Measurements from ENCODE around the gene ZNF681. TPM values are rescaled to one million over a fixed set of nuclear protein-coding genes. Genes with fewer than 3 reads are reported as not detected.
"Not testable (repeated sequence)": the region's sequence is repeated elsewhere in the genome, so short reads cannot be mapped to it uniquely, and the experiment has no call there.

ZNF681 gene
- total and polyA plus RNA-seq, 2 of the 13 experiments (the other 11 are each of a cell fraction or from before 2014, with no cell fraction given) = not detected

DNA sequence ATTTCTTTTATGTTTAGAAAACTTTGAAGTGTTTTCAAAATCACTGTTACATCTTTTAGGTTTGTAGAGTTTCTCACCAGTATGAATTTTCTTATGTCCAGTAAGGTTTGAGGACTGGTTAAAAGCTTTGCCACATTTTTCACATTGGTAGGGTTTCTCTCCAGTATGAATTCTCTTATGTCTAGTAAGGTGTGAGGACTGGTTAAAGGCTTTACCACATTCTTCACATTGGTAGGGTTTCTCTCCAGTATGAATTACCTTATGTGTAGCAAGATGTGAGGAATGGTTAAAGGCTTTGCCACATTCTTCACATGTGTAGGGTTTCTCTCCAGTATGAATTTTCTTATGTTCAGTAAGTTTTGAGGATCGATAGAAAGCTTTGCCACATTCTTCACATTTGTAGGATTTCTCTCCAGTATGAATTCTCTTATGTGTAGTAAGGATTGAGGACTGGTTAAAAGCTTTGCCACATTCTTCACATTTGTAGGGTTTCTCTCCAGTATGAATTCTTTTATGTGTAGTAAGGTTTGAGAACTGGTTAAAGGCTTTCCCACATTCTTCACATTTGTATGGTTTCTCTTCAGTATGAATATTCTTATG is 15.0 kb downstream of the ZNF681 start:
- CTCF ChIA-PET (ENCODE audit: low intra/inter-chr PET ratio, low total read pairs); ATAC-seq; intact Hi-C loops (cut with micrococcal nuclease; ENCODE audit: unreplicated experiment); H3K4me1 ChIP-seq (ENCODE audit: insufficient read depth, low read length); H3K9ac ChIP-seq (ENCODE audit: insufficient read depth, low read depth, low read length); H3K4me2 ChIP-seq (ENCODE audit: low read depth, low read length); H3K79me2 ChIP-seq (ENCODE audit: insufficient read depth, low read length); H3K36me3 ChIP-seq (replicated peaks in 1 of 2; ENCODE audit: control insufficient read depth in 1 of 2, insufficient read depth in 2 of 2, low read length in 2 of 2); BruUV-seq (replicated peaks); H4K20me1 ChIP-seq (ENCODE audit: insufficient read depth, low read length); DNase-seq (ENCODE audit: low spot score); H2AFZ ChIP-seq (ENCODE audit: low read length); H3K27me3 ChIP-seq (ENCODE audit: control insufficient read depth in 1 of 2, insufficient read depth in 2 of 2, low read length in 2 of 2); H3K27ac ChIP-seq (ENCODE audit: extremely low read length, insufficient read depth, low read length); FAIRE-seq; in situ Hi-C loops (cut with HindIII; ENCODE audit: extremely low pct_ligation_motif_present, low pct_unique_long_range_greater_than_20kb); H3K4me3 ChIP-seq (replicated peaks in 1 of 3; ENCODE audit: insufficient read depth in 1 of 3, low read depth in 2 of 3, low read length in 3 of 3); POLR2A ChIA-PET: not testable (repeated sequence)
- 9% methylated on average over 1 of the region's 1 CpG for WGBS (ENCODE audit: low lambda C conversion rate)
- H3K9me3 ChIP-seq (ENCODE audit: low read length) = peaks cover 61% of the 10 kb centered on the region

GRCh38 chr19:23730729-23731465 is 27.8 kb downstream of the ZNF681 start:
- CTCF ChIA-PET (ENCODE audit: low intra/inter-chr PET ratio, low total read pairs); POLR2A ChIA-PET; in situ Hi-C loops (cut with HindIII; ENCODE audit: extremely low pct_ligation_motif_present, low pct_unique_long_range_greater_than_20kb); H3K4me1 ChIP-seq (ENCODE audit: insufficient read depth, low read length); H3K79me2 ChIP-seq (ENCODE audit: insufficient read depth, low read length); FAIRE-seq; H3K36me3 ChIP-seq (replicated peaks in 1 of 2; ENCODE audit: control insufficient read depth in 1 of 2, insufficient read depth in 2 of 2, low read length in 2 of 2); ATAC-seq; H2AFZ ChIP-seq (ENCODE audit: low read length); intact Hi-C loops (cut with micrococcal nuclease; ENCODE audit: unreplicated experiment); DNase-seq (ENCODE audit: low spot score); H3K4me3 ChIP-seq (replicated peaks in 1 of 3; ENCODE audit: insufficient read depth in 1 of 3, low read depth in 2 of 3, low read length in 3 of 3); H4K20me1 ChIP-seq (ENCODE audit: insufficient read depth, low read length); H3K4me2 ChIP-seq (ENCODE audit: low read depth, low read length); BruUV-seq (replicated peaks); H3K27me3 ChIP-seq (ENCODE audit: control insufficient read depth in 1 of 2, insufficient read depth in 2 of 2, low read length in 2 of 2); H3K27ac ChIP-seq (ENCODE audit: extremely low read length, insufficient read depth, low read length); H3K9ac ChIP-seq (ENCODE audit: insufficient read depth, low read depth, low read length): not testable (repeated sequence)
- 10% methylated on average over 6 of the region's 6 CpGs for WGBS (ENCODE audit: low lambda C conversion rate)
- H3K9me3 ChIP-seq (ENCODE audit: low read length) = peaks cover 25% of the 10 kb centered on the region

DNA sequence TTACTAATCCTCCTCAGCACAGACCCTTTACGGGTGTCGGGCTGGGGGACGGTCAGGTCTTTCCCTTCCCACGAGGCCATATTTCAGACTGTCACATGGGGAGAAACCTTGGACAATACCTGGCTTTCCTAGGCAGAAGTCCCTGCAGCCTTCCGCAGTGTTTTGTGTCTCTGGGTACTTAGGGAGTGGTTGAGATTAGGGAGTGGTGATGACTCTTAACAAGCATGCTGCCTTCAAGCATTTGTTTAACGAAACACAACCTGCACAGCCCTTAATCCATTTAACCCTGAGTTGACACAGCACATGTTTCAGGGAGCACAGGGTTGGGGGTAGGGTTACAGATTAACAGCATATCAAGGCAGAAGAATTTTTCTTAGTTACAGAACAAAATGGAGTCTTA is 34.5 kb downstream of the ZNF681 start:
- H3K9ac ChIP-seq (ENCODE audit: insufficient read depth, low read depth, low read length); BruUV-seq (replicated peaks); H3K4me3 ChIP-seq (replicated peaks in 1 of 3; ENCODE audit: insufficient read depth in 1 of 3, low read depth in 2 of 3, low read length in 3 of 3); FAIRE-seq; H3K4me1 ChIP-seq (ENCODE audit: insufficient read depth, low read length); H3K27me3 ChIP-seq (ENCODE audit: control insufficient read depth in 1 of 2, insufficient read depth in 2 of 2, low read length in 2 of 2); H3K4me2 ChIP-seq (ENCODE audit: low read depth, low read length); H3K27ac ChIP-seq (ENCODE audit: extremely low read length, insufficient read depth, low read length); H3K9me3 ChIP-seq (ENCODE audit: low read length); POLR2A ChIA-PET; DNase-seq (ENCODE audit: low spot score); H3K79me2 ChIP-seq (ENCODE audit: insufficient read depth, low read length); H2AFZ ChIP-seq (ENCODE audit: low read length); H4K20me1 ChIP-seq (ENCODE audit: insufficient read depth, low read length); intact Hi-C loops (cut with micrococcal nuclease; ENCODE audit: unreplicated experiment); ATAC-seq; in situ Hi-C loops (cut with HindIII; ENCODE audit: extremely low pct_ligation_motif_present, low pct_unique_long_range_greater_than_20kb); CTCF ChIA-PET (ENCODE audit: low intra/inter-chr PET ratio, low total read pairs); H3K36me3 ChIP-seq (replicated peaks in 1 of 2; ENCODE audit: control insufficient read depth in 1 of 2, insufficient read depth in 2 of 2, low read length in 2 of 2): not testable (repeated sequence)
- WGBS (ENCODE audit: low lambda C conversion rate) = 12% methylated on average over 6 of the region's 6 CpGs
